ENCODE results near the gene CCDC27.

CCDC27 gene

DNA sequence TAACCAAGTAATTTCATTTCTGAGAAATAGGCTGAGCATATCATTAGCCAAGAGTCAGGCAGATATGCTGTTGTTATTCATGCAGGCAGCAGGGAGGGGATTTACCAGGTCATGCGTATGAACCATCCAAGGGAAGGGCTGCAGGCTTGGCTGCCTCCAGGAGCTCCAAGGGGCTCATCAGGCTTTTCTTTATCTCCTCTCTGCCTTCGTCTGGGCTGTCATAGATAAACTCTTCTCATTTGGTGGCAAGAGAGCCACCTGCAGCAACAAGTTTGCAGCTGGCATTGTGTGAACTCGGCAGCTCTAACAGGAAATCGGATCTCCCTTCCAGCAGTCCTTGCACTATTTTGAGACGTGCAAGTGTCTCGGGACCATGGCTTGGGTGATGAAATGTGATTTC is 7.5 kb downstream of the CCDC27 start:
- DNase-seq (ENCODE audit: low read depth): no peak

DNA sequence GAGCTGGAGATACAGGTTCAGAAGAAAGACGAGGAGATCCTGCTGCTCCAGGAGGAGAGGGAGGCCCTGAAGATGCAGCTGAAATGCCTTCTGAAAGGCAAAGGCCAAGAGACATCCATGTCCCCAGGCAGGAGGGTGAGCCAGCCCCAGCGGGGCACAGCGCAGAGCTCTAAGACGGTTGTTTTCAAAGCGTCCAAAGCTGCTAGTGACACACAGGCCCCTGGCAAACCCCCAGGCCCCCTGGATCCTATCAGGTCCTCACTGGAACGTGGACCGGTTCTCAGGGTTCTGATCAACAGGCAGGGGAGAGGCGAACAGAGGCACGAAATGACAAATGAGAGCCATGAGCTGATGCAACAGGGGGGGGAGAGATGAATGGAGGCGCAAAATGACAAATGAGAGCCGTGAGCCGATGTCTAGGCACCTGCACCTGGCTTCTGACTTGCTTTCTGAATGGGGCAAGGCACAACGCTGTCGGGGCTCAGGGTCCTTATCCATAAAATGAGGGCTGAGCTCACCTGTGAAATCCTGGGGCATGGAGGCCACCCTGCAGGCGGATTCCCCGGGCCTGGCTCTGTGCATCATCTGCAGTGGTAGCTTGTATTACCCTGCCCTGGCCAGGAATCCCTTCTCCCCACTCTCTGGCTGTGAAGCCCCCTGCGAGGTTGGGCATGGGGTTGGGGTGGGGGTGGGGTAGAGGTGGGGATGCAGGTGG is 9.2 kb downstream of the CCDC27 start:
- DNase-seq (ENCODE audit: low read depth): no peak

DNA sequence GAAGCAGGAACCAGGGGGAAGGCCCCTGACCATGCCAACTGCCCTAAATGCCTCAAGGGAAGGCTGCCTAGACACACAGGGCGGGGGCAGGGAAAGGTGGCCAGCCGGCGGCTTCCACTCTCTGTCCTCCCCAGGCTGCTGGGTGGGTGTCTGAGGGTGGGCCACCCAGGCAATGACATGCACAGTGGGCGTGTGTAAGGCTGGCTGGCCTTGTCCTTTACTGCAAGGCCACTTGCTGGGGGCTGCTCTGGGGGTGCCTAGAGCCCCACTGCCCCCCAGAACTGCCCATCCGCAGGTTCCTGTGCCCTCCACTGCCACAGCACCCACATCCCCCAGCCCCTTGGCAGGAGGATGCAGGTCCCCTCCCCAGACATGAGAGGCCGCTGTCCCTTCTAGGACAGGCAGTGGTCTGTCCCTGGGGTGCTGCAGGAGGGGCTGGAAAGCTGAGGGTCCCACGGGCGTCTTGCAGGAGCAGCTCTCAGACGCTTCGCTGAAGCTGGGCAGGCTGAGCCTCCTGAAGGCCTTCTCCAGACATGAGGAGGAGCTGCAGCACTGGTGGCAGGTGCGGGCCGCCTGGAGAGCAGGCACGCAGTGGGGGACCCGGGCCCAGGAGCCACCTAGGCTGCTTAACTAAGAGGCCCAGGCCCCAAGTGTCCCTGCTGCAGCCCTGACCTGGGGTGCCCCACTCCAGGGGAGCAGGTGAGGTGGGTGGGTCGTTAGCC is 10.1 kb downstream of the CCDC27 start:
- no peak for DNase-seq (ENCODE audit: low read depth)

DNA sequence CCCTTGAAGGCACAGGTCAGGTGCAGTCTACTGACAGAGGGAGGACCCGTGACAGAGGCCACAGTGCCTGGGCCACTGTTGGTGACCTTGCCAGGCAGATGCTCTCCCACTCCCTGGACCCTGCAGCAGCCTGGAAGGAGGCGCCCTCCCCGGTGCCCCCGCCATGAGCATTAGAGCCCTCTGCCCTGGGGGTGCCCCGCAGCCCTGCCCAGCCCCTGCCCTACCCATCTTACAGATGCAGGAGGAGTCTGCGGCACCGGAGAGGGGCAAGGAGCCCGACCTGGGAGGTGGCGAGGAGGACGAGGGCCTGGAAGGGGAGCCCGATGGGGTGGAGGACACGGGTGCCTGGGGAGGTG is 10.6 kb downstream of the CCDC27 start:
- DNase-seq (ENCODE audit: low read depth): no peak

DNA sequence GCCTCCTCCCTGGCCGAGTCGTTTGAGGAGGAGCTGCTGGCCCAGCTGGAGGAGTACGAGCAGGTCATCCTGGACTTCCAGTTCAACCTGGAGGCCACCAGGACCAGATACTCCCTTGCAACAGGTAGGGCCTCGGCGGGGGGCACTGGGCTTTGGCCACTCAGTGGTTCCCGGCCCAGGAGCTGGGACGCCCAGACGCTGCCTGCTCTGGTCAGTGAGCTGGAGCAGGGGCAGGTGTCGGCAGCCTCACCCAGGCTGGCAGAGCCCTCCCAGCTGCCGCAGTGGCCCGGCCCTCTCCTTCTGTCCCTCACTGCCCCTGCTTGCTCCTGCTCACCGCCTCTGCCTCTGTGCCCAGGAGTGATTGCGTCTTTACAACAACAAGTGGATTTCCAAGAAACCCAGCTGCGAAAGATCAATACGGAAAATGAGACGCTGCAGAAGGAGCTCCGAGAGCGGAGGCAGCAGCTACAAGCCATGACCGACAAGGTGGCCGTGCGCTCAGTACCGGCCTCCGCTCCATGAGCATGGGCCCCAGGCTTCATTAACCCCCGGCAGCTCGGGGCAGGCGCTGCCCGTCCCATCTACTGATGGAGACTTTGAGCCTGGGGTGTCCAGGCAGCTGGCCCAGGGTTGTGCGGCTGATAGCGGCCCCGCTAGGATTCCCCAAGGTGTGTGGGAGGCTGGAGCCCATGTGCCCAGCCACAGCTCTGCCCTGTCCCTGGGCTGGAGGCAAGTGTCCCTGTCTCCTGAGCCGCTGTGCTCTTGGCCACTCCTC is 11.3 kb downstream of the CCDC27 start:
- no peak for DNase-seq (ENCODE audit: low read depth)

DNA sequence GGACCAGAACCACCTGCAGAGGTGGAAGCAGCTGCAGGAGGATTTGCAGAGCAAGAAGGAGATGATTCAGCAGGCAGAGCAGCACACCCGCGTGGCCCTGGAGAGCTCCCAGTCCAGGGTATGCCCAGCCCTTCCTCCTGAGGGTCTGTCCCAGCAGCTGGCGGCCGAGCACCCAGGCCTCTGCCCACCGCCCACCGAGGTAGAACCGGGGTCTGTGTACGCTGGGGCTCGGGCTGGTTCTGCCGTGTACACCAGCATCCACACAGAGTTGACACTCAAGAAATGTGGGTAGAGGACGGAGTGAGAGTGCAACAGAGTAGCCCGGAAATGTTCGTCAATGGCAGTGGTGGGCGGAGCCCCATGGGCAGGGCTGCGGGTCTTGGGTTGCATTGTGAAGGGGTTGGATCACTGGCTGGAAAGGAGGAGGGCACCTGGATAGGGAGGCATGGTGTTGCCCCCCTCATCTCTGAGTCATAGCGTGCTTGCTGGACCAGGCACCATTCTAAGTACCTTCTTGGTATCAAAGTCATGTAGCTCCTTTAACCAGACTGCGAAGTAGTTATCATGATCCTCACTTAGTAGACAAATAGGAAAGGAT is 15.2 kb downstream of the CCDC27 start:
- DNase-seq (ENCODE audit: low read depth): no peak

DNA sequence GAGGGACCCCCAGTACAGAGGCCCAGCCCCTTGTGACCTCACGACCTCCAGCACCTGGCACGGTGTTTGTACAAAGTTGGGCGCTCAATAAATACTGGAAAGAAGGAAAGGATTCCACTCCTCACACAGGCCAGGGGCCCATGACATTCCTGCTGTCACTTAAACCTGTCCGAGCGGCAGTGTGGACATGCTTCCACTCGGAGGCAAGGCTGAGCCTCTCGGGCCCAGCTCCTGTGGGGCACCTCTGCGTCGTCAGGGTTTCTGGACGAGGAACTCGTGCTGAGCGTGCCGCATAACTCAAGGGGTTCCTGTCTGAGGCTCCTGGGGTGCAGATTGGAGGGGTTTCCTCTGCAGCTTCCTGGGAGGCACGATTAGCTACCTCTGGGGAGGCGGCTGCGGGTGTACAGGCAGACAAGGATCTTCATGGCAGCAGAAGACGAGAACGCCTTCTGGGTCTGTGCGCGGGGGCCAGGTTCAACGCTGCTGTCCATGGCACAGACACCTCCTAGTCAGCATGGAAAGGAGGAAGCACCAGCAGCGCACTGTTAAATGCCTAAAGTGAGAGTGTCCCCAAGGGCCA is 16.7 kb downstream of the CCDC27 start:
- DNase-seq (ENCODE audit: low read depth): no peak

DNA sequence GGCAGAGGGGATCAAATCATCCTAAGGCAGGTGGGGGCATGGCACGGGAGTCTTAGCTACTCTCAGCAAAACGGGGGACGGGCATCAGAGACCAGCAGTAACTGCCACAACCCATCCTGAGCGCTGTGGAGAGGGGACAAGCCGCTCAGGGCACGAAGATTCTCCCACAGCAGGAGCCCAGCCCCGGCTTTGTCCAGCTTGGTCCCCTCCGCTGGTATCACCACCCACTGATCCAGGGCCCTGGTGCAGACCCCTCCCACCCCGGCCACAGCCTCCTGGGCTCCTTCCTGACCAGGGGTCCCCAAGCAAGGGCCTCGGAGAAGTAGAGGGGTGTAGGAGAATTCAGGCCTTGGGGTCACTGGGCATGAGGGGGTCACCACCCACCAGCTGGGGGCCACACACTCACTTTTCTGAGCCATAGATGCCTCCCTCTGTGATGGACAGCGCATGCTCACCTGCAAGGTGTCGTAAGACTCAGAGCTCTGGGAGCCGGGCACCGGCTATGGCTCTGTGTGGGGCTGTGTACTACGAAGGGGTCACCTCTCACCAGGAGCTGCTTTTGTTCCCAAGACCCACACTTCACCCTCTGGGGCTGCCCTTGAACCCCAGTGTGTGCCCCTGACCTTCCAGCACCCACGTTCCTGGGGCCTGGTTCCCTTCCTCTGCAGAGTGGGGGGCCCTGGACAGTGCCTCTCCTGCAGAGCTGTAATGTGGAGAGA is 18.0 kb downstream of the CCDC27 start:
- no peak for DNase-seq (ENCODE audit: low read depth)

DNA sequence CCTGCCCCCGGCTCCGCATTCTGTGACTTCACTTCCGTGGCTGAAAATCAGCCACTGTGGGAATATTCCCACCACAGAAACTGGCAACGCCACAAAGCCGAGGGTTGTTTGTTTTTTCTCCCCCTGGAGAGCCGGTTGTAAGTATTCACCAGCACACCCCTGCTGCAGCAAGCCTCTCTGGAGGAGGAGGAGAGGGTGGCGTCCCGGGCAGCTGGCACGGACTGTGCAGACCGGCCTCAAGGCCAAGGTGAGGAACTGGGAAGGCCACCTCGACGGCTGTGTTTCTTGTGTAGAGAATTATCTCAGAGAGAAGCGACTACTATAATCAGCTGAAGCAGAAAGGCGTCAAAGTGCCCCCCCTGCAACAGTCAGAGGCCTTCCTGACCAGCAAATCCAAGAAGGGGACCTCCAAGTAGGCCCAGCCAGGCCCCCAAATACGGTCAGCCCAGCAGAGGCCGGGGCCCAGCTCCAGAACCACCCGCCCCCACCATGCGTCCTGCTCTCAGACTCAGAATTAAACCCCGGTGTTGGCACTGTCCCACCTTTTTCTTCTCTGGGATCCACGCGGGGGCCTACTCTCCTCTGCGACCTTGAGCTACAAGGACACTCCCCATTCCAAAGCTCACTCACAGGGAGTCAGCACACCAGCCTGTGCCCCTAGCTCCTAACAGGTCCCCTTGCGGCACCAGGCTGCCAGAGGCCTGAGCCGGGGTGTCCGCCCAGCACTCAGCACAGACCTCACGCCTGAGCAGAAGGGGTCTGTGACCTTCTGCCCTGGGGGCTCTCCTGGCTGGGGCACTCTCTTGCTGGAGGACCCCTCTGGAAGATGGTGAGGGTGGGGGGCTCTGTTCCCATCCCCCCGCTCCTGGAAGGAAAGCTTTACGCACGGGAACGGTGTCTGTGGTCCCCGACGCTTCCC is 19.1 kb downstream of the CCDC27 start:
- no peak for DNase-seq (ENCODE audit: low read depth)

DNA sequence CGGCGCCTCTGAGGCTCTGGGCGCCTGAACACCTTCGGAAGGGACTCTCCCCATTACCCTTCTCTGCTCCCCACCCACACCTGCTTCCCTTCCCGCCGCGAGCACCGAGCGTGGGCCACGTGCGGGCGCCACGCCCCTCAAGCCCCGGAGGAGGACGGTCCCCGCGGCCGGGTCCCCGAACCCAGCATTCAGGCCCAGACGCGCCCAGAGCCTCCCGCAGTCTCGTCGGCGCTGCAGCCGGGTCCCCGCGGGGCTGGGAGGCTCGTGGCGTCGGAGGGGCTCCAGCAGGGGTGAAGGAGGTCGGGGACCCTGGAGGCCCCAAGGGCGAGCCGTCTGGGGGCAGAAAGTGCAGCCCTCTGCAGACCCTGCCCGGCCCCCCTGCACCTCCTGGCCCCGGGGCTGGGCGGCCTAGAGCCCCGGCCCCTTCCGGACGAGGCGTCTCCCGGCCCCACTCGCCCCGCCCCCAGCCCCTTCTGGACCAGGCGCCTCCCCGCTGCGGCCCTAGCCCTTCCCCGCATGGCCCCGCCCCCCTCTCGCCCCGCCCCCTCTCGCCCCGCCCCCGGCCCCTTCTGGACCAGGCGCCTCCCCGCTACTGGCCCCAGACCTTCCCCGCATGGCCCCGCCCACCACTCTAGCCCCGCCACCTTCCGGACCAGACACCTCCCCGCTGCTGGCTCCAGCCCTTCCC is 19.9 kb downstream of the CCDC27 start:
- DNase-seq (ENCODE audit: low read depth): peak; percentile 85

DNA sequence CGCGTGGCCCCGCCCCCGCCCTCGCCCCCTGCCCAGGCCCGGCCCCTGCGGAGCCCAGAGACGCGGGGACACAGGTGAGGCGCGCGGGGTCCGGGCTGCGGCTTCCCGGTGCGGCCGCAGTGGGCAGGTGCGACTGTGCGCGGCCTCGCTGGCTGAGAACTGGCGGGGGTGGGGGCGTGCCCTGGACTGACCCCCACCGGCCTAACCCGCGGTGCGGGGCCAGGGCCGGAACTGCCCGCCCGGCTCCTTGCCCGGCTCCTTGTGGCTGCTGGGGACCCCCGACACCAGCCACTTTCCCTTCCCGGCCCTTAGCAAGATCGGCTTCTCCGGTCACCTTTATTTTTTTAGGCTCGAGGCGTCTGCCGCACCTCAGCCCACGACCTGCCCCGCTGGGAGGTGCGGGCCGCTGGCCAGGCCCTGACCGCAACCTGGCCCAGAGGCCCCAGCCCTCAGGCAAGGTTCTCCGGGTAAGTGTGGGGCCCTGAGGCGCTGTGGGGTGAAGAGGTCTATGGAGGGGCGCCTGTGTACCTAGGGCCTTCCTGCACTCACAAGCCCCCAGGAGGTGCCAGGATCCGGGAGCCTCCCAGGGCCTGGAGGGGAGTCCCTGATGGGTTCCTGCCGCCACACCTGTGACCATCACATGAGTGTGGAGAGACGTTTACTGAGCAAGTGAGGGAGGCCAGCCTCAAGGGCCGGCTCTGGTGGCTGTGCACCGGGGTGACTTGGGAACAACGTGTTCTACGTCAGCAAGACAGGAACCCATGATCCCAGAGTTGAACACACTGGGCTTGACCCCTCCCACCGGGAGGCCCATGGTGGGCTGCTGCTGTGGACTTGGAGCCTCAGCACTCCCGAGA is 20.7 kb downstream of the CCDC27 start, which contains the start of gene SMIM1:
TSS of gene SMIM1 (plus strand) at position 35 of the 857 bp plus-strand sequence. CDS start 2,625 bp downstream, outside the sequence.
- no peak for DNase-seq (ENCODE audit: low read depth)

DNA sequence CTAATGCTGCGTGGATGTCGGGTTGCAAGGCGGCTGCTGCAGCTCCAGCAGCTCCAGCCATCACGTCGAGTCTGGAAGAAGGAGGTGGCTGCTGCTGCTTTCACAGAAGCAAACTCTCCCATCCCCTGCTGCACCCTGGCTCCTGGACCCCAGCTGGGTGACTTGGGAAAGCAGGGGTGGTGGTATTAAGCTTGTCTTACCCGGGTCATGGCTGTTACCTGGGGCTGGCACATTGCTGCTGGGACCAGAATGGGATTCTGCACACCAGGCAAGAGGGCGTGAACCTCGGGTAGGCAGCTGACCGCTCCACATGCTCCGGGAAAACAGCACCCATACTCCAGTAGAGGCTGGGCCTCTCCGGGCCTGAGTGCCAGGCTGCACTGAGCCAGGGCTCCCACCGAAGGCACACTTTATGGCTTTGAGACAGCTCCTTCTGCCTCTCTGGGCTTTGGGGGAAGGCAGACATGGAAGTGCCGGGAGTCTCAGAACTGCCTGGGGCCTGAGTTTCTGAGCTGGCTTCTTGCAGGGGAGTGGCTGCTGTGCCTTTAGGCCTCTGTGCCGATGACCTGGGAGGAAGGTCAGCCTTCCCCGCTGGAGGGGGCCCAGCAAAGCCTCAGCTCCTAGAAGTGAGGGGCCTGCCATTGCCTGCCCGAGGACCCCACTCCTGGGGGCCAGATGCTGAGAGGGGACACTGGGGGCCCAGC is 21.5 kb downstream of the CCDC27 start:
- no peak for DNase-seq (ENCODE audit: low read depth)

DNA sequence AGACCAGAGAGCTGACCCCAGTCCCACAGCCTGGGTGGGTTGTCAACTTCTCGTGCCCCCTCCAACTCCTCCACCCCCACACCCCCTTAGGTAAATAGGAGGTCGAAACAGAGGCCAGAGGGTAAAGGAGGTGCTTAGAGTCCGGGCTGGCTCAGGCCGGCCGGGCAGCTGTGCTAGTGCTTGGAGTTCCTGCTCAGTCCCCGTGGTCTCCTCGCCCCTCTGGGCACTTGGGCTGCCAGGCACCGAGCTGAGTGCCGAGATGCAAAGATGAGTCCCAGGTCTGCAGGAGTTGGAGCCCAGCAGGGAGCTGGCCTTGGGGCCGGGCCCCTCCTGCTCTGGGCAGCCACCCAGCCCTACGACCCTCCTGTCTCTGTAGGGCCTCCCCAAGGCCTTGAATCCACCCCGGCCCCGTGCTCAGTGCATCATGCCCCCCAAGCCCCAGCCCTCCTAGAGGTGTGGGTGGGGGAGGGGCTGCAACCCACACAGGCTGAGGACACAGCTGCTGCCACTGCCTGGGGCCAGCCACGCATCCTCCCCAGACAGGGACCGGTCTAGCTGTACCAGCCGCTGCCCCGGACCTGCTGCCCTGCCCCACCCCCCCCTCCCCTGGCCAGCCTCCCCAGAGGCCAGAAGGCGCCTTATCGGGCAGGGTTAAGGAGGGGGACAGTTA is 22.2 kb downstream of the CCDC27 start:
- no peak for DNase-seq (ENCODE audit: low read depth)

DNA sequence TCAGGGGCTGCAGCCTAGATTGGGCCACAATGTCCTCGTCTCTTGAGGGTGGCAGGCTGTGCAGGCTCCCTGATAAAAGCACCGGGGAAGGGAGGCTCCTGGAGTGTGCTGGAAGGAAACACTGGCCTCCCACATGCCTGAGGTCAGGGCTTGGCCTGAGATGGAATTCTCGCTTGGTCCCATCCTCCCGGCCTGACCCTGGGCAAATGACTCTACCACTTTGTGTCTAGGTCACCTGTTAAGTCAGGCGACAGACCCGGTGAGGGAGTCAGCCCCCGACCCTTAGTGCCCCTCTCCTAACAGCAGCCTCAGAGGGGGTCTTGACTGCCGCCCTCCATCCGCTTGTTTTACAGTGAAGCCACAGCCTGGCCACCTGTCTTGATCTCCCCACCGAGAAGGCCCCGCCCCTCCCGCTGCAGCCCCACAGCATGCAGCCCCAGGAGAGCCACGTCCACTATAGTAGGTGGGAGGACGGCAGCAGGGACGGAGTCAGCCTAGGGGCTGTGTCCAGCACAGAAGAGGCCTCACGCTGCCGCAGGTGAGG is 22.8 kb downstream of the CCDC27 start:
- DNase-seq (ENCODE audit: low read depth): no peak

DNA sequence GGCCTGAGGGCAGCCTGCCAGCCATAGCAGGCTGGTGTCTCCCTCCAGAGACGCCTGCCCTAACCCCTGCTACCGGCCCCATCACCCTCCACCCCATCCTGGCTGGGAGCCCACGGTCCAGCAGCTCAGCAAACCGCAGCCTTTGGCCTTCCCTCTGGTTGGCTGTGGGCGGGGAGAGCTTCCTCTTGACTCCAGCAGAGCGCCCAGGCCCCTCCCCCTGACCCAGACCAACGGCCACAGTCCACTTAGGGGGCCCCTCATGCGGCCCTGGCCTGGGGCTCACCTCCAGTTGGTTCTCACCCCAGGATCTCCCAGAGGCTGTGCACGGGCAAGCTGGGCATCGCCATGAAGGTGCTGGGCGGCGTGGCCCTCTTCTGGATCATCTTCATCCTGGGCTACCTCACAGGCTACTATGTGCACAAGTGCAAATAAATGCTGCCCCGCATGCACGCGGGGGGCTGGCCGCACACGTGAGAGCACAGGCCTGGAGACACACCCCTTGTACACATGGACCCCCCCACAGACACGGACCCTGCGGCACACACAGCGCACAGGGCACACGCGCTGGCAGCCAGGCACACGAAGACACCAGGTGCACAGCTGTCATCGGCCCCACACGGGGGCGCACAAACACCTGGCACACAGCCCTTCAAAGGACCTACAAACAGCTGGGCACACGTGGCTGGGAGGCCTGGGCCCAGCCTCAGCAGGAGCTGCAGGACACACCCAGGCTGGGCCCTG is 23.4 kb downstream of the CCDC27 start:
- peak; percentile 48 for DNase-seq (ENCODE audit: low read depth)

DNA sequence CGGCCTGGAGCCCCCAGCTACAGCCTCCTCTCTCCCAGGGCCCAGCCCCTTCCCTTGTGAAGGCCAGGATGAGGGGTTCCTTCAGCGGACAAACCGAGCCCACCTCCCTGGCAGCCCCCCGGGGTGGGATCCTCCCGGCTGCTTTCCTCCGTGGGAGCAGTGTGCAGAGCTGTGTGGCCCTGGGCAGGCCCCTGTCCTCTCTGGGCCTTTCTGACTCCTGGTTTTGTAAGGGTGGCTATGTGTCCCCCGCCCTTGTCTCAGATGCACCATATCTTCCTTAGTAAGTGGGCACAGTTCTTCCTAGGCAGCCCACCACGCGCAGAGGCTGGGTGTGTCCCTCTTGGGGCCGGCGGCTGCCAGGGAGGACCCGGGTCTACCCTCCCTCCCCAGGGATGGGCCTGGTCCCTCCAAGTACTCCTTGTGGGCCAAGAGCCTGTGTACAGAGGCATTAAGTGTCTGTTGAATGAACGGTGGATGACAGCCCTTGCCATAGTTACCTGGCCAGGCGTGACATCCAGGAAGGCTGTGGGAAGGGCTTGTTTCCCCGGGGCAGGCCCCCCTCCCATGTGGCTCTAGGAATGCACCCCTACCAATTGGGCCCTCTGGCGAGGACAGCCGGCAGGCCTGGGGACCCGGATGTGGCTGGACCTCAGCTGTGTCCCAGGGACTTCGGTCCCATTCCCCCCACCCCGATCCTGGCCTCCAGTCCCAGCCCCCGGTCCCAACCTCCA is 24.1 kb downstream of the CCDC27 start:
- DNase-seq (ENCODE audit: low read depth): no peak
